ENCODE results near the gene LSR.

LSR gene

GRCh38 chr19:35268536-35269437 is 20.0 kb downstream of the LSR start, which contains the start of gene USF2:
USF2 (plus strand) TSS chr19:35268962; CDS start chr19:35269102, 140 bp downstream.
- no peaks in the 10 kb centered on the region for H3K9me3 ChIP-seq
- DNase-seq = peak; percentile 85
- no peaks in the 10 kb centered on the region for H3K27me3 ChIP-seq
- peak within 1 kb of the TSS; percentile 87 for H3K4me3 ChIP-seq (ENCODE audit: low read depth, low read length)
- TF ChIP-seq, protein P1, sequence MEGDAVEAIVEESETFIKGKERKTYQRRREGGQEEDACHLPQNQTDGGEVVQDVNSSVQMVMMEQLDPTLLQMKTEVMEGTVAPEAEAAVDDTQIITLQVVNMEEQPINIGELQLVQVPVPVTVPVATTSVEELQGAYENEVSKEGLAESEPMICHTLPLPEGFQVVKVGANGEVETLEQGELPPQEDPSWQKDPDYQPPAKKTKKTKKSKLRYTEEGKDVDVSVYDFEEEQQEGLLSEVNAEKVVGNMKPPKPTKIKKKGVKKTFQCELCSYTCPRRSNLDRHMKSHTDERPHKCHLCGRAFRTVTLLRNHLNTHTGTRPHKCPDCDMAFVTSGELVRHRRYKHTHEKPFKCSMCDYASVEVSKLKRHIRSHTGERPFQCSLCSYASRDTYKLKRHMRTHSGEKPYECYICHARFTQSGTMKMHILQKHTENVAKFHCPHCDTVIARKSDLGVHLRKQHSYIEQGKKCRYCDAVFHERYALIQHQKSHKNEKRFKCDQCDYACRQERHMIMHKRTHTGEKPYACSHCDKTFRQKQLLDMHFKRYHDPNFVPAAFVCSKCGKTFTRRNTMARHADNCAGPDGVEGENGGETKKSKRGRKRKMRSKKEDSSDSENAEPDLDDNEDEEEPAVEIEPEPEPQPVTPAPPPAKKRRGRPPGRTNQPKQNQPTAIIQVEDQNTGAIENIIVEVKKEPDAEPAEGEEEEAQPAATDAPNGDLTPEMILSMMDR (IDR thresholded peaks at IDR 0.05; ENCODE audit: low read depth, low read length) = no peak
- no peaks in the 10 kb centered on the region for H3K4me1 ChIP-seq
- H3K36me3 ChIP-seq = peaks cover 24% of the 10 kb centered on the region

DNA sequence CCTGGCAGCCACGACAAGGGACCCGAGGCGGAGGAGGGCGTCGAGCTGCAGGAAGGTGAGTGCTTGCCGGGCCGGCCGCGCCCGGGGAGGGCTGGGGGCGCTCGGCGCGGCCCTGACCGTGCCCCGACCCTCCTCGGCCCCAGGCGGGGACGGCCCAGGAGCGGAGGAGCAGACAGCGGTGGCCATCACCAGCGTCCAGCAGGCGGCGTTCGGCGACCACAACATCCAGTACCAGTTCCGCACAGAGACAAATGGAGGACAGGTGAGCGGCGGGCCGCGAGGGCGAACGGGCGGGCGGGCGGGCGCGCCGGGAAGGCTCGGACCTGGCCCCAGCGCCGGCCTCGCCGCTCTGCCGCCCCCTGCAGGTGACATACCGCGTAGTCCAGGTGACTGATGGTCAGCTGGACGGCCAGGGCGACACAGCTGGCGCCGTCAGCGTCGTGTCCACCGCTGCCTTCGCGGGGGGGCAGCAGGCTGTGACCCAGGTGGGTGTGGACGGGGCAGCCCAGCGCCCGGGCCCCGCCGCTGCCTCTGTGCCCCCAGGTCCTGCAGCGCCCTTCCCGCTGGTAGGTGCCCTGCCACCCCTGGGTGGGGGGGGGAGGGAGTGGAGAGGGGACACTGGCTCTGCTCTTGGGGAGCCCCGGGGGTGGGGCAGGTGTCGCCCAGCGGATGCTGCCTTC is 20.8 kb downstream of the LSR start:
- peak overlapping the region; percentile 47 for H3K4me3 ChIP-seq (ENCODE audit: low read depth, low read length)
- TF ChIP-seq, protein P1 (IDR thresholded peaks at IDR 0.05; ENCODE audit: low read depth, low read length) = peak; percentile 55
- no peaks in the 10 kb centered on the region for H3K27me3 ChIP-seq
- peaks cover 25% of the 10 kb centered on the region for H3K36me3 ChIP-seq
- H3K9me3 ChIP-seq = no peaks in the 10 kb centered on the region
- peak; percentile 90 for DNase-seq
- H3K4me1 ChIP-seq = no peaks in the 10 kb centered on the region

GRCh38 chr19:35270381-35270811 is 21.6 kb downstream of the LSR start:
- H3K9me3 ChIP-seq = no peaks in the 10 kb centered on the region
- no peaks in the 10 kb centered on the region for H3K27me3 ChIP-seq
- no peaks in the 10 kb centered on the region for H3K4me1 ChIP-seq
- H3K36me3 ChIP-seq = peaks cover 25% of the 10 kb centered on the region
- TF ChIP-seq, protein P1 (IDR thresholded peaks at IDR 0.05; ENCODE audit: low read depth, low read length) = no peak
- no peak for DNase-seq
- H3K4me3 ChIP-seq (ENCODE audit: low read depth, low read length) = no peak overlapping the region

GRCh38 chr19:35271546-35271945 is 22.7 kb downstream of the LSR start:
- Histone ChIP-seq H3K4me3 (ENCODE audit: low read depth, low read length) (no peak overlapping the region), H3K36me3 (peaks cover 28% of the 10 kb centered on the region), H3K27me3 (no peaks in the 10 kb centered on the region), H3K9me3 (no peaks in the 10 kb centered on the region), H3K4me1 (no peaks in the 10 kb centered on the region)
- TF ChIP-seq, protein P1 (IDR thresholded peaks at IDR 0.05; ENCODE audit: low read depth, low read length) = no peak
- no peak for DNase-seq

DNA sequence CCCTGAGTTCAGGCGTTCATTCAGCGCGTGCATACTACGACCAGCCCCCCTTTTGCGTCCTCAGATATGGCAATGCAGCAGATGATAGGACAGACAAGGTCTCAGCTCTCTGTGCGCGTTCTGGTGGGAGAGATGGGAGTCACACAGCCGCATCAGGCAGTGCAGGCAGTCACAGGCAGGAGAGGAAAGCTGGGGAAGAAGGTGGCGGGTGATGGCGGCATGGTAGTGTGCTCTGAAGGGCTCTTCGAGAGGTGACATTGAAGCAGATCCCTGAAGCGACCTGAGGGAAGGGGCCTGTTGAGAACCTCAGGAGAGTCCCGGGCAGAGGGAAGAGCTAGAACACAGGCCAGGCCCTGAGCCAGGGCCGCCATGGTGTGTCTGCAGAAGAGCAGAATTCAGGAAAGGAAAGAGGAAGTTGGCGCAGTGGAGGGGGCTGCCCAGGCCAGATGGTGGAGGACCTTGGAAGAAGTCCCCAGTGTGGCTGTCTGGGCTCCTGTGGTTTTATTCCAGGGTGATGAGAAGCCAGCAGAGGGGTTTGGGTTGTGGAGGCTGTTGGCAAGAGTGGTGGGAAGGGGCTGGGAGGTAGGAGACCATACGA is 23.4 kb downstream of the LSR start:
- TF ChIP-seq, protein P1 (IDR thresholded peaks at IDR 0.05; ENCODE audit: low read depth, low read length) = no peak
- H3K9me3 ChIP-seq = no peaks in the 10 kb centered on the region
- H3K4me1 ChIP-seq = no peaks in the 10 kb centered on the region
- DNase-seq = no peak
- H3K36me3 ChIP-seq = peaks cover 33% of the 10 kb centered on the region
- H3K27me3 ChIP-seq = no peaks in the 10 kb centered on the region
- H3K4me3 ChIP-seq (ENCODE audit: low read depth, low read length) = no peak overlapping the region

All from BE2C (cell line).